ENCODE data around the gene ANKZF1.
"Not testable (repeated sequence)": the region's sequence is repeated elsewhere in the genome, so short reads cannot be mapped to it uniquely, and the experiment has no call there.

The ANKZF1 gene

DNA sequence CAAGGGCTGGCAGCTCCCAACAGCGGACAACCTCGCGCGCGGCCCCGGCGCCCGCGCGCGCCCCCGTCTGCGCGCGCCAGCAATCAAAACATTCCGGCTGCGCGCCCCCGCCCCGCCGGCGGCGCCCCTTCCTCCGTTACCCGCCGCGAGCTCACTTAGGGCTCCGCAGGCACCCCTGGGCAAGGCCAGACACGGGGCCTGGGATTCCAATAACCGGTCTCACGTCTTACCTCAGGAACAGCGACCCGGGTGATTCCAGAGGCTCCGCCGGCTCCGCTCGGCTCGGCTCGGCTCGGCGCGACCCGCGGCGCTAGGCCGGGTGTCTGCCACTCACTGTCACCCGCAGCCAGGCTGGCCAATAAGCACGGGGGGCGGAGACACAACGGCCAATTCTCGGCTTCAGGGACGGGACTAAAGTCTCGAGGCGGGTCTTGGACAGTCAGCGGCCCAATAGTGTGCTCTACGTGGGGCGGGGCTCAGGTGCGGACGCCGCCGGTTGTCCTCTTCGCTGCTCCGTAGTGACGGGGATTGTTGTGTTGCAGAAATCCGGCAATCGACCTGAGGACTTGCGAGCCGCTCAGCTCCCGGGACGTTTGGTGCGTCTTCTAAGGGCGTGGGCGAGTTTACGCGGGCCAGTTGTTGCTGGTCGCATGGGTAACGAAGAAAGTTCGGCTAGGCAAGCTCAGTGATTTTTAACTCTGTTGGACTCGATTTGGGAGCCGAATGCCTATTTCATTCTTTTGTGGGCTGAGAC is at the start of gene ANKZF1, which contains the start of gene ATG9A:
Gene ANKZF1, plus strand, starts transcription at position 502 of the 754 bp plus-strand sequence. CDS start 452 bp downstream, outside the sequence.
Gene ATG9A, minus strand, starts transcription at position 332 of the 754 bp plus-strand sequence. CDS start 1,612 bp downstream, outside the sequence.
- in situ Hi-C loops (cut with HindIII; ENCODE audit: low pct_ligation_motif_present, low pct_unique_long_range_greater_than_20kb, low sequenced_read_pairs) = no loop called here

DNA sequence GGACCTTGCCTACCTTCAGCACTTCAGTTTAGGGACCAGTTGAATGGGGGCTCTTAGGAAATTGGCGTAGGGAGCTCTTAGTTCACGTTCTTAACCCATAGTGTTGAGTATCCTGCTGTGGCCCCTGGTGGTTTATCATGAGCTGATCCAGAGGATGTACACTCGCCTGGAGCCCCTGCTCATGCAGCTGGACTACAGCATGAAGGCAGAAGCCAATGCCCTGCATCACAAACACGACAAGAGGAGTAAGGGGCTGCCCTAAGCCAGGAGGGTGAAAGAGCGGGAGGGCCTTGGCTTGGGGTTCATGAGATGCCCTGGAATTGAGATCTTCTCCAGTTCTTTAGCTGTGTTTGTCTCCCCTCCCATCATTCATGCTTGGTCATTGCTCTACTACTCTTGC is 48.6 kb upstream of the ANKZF1 start:
- in situ Hi-C loops (cut with HindIII; ENCODE audit: low pct_ligation_motif_present, low pct_unique_long_range_greater_than_20kb, low sequenced_read_pairs) = no loop called here

More for the DNA sequence above, at the start of gene ANKZF1, which contains the start of gene ATG9A:
- peak; percentile 99 for DNase-seq

GRCh38 chr2:219181531-219181930 is 48.1 kb upstream of the ANKZF1 start:
- in situ Hi-C loops (cut with HindIII; ENCODE audit: low pct_ligation_motif_present, low pct_unique_long_range_greater_than_20kb, low sequenced_read_pairs) = no loop called here
- DNase-seq = no peak

More for the DNA sequence above, 48.6 kb upstream of the ANKZF1 start:
- no peak for DNase-seq

DNA sequence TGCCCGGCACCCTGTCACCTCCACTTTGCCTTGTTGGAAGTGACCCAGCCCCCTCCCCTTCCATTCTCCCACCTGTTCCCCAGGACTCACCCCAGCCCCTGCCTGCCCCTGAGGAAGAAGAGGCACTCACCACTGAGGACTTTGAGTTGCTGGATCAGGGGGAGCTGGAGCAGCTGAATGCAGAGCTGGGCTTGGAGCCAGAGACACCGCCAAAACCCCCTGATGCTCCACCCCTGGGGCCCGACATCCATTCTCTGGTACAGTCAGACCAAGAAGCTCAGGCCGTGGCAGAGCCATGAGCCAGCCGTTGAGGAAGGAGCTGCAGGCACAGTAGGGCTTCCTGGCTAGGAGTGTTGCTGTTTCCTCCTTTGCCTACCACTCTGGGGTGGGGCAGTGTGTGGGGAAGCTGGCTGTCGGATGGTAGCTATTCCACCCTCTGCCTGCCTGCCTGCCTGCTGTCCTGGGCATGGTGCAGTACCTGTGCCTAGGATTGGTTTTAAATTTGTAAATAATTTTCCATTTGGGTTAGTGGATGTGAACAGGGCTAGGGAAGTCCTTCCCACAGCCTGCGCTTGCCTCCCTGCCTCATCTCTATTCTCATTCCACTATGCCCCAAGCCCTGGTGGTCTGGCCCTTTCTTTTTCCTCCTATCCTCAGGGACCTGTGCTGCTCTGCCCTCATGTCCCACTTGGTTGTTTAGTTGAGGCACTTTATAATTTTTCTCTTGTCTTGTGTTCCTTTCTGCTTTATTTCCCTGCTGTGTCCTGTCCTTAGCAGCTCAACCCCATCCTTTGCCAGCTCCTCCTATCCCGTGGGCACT is 47.1 kb upstream of the ANKZF1 start:
- DNase-seq = no peak
- in situ Hi-C loops (cut with HindIII; ENCODE audit: low pct_ligation_motif_present, low pct_unique_long_range_greater_than_20kb, low sequenced_read_pairs) = no loop called here

- in situ Hi-C loops (cut with HindIII; ENCODE audit: low pct_ligation_motif_present, low pct_unique_long_range_greater_than_20kb, low sequenced_read_pairs) = no loop called here
Observed at GRCh38 chr2:219183151-219183772, 46.3 kb upstream of the ANKZF1 start.

DNA sequence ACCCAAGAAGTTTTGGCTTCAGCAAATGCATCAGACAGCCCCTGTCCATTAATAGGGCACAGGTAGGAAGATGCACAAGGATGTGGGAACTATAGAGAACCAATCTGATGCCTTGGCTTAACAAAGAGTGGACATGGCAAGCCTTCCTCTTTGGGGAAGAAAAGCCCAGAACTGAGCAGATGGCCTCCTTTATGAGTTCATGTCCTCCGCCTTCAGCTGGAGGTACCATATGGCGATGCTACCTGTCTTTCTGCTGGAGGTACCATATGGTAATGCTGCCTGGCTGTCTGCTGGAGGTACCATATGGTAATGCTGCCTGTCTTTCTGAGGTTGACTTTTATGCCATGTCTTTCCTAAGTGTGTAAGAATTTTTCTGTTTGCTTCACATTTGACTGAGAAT is 45.5 kb upstream of the ANKZF1 start:
- in situ Hi-C loops (cut with HindIII; ENCODE audit: low pct_ligation_motif_present, low pct_unique_long_range_greater_than_20kb, low sequenced_read_pairs) = no loop called here
- no peak for DNase-seq

More at GRCh38 chr2:219183151-219183772, 46.3 kb upstream of the ANKZF1 start:
- no peak for DNase-seq

- no peak for DNase-seq
- in situ Hi-C loops (cut with HindIII; ENCODE audit: low pct_ligation_motif_present, low pct_unique_long_range_greater_than_20kb, low sequenced_read_pairs) = no loop called here
Observed at GRCh38 chr2:219186754-219187456, 42.7 kb upstream of the ANKZF1 start.

DNA sequence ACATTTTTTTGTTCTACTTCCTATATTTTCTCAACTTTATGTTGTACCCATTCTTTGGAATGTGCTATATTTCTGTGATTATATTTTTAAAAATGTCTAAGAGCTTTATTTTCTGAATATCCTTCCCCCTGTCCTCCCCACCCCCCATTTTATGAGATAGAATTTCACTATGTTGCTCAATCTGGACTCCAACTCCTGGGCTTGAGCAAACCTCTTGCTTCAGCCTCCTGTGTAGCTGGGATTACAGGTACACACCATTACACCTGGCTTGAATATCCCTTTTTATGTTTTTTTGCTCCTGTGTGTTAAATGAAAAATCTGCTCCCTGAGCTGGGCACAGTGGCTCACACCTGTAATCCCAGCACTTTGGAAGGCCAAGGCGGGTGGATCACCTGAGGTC is 32.2 kb upstream of the ANKZF1 start:
- in situ Hi-C loops (cut with HindIII; ENCODE audit: low pct_ligation_motif_present, low pct_unique_long_range_greater_than_20kb, low sequenced_read_pairs) = no loop called here
- DNase-seq = no peak

DNA sequence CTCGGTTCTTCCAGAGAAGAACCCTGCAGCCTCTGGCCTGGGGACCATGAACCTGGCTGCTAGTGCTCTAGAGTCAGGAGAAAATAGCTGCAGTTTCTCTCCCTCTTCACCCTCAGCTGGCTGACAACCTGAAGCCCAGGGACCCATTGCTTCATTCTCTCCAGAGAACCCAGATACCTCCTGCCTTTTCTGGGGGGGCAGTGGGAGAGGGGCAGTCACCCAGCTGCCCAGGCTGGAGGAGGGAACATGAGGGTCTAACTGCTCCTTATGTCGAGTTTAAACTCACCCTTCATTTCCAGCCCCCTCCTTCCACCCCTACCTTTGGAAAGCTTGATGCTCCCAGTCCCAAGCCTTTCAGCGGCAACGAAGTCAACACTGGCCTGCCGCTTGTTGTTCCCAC is 30.6 kb upstream of the ANKZF1 start:
- no peak for DNase-seq
- in situ Hi-C loops (cut with HindIII; ENCODE audit: low pct_ligation_motif_present, low pct_unique_long_range_greater_than_20kb, low sequenced_read_pairs) = no loop called here

- in situ Hi-C loops (cut with HindIII; ENCODE audit: low pct_ligation_motif_present, low pct_unique_long_range_greater_than_20kb, low sequenced_read_pairs) = no loop called here
- no peak for DNase-seq
Observed at GRCh38 chr2:219199470-219200211, 30.0 kb upstream of the ANKZF1 start.

GRCh38 chr2:219200502-219201326 is 28.9 kb upstream of the ANKZF1 start:
- in situ Hi-C loops (cut with HindIII; ENCODE audit: low pct_ligation_motif_present, low pct_unique_long_range_greater_than_20kb, low sequenced_read_pairs); DNase-seq: not testable (repeated sequence)

DNA sequence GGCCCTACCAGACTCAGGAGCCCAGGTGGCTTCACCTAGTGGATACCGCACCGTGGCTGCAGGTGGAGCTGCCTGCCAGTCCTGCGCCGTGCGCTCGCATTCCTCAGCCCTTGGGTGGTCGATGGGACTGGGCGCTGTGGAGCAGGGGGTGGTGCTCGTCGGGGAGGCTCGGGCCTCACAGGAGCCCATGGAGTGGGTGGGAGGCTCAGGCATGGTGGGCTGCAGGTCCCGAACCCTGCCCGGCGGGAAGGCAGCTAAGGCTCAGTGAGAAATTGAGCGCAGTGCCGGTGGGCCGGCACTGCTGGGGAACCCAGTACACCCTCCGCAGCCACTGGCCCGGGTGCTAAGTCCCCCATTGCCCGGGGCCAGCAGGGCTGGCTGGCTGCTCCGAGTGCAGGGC is 28.3 kb upstream of the ANKZF1 start:
- in situ Hi-C loops (cut with HindIII; ENCODE audit: low pct_ligation_motif_present, low pct_unique_long_range_greater_than_20kb, low sequenced_read_pairs); DNase-seq: not testable (repeated sequence)

GRCh38 chr2:219204425-219205164 is 25.0 kb upstream of the ANKZF1 start:
- DNase-seq = no peak
- in situ Hi-C loops (cut with HindIII; ENCODE audit: low pct_ligation_motif_present, low pct_unique_long_range_greater_than_20kb, low sequenced_read_pairs) = no loop called here

GRCh38 chr2:219205165-219205538 is 24.5 kb upstream of the ANKZF1 start:
- no peak for DNase-seq
- in situ Hi-C loops (cut with HindIII; ENCODE audit: low pct_ligation_motif_present, low pct_unique_long_range_greater_than_20kb, low sequenced_read_pairs) = no loop called here

GRCh38 chr2:219205981-219206327 is 23.7 kb upstream of the ANKZF1 start:
- in situ Hi-C loops (cut with HindIII; ENCODE audit: low pct_ligation_motif_present, low pct_unique_long_range_greater_than_20kb, low sequenced_read_pairs) = no loop called here
- DNase-seq = no peak

DNA sequence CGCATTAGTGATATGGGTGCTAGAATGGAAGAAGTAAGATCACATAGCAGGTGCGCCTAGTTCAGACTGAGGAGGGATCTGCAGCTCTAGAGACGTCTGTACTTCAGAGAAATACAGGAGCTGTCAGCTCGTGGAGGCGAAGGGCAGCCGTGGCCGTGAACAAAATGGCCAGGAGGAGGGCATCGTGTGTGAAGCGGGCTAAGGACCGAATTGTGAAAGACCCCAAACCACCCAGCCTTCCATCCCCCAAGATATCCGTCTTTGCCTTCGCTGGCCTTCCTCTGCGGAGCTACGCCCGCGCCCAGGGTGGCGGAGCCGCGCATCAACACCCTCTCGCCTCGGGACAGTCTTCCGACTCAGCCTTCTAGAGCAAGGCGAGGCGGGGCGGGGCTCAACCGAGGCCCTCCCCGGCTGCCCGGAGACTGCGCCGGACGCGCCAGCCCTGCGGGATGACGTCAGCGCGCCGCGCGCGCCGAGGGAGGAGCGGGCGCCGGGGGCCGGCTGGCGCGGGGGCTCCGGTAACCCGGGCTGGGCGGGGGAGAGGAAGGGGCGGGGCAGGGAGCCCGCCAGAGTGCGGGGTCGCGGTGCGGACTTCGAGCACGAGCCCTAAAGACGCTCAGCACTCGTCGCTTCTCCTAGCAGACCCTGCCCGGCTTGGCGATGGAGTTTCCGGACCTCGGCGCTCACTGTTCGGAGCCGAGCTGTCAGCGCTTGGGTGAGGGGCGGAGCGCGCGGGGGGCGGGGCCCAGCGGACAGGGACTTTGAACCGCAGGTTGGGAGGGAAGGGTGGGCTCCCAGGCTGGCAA is 23.1 kb upstream of the ANKZF1 start, which contains the start of gene ZFAND2B:
Gene ZFAND2B, plus strand, starts transcription at position 455 of the 806 bp plus-strand sequence. Its CDS starts 206 bp downstream, at position 661.
- DNase-seq = peak; percentile 96
- in situ Hi-C loops (cut with HindIII; ENCODE audit: low pct_ligation_motif_present, low pct_unique_long_range_greater_than_20kb, low sequenced_read_pairs) = no loop called here

Measured in ACHN (cell line).